GM21619 (cell line): ENCODE results near the gene MINAR2.

Experiments
- ATAC-seq: cut with Tn5 transposase; IDR thresholded peaks from one replicate; pipeline ENCODE4 v1.9.1; 2021; ENCODE audit not compliant: unreplicated experiment

The MINAR2 gene

GRCh38 chr5:129747572-129748407 lies at the start of gene MINAR2:
MINAR2 (plus strand) TSS chr5:129748094; CDS start chr5:129748191, 97 bp downstream.
- peak; percentile 43 for ATAC-seq

DNA sequence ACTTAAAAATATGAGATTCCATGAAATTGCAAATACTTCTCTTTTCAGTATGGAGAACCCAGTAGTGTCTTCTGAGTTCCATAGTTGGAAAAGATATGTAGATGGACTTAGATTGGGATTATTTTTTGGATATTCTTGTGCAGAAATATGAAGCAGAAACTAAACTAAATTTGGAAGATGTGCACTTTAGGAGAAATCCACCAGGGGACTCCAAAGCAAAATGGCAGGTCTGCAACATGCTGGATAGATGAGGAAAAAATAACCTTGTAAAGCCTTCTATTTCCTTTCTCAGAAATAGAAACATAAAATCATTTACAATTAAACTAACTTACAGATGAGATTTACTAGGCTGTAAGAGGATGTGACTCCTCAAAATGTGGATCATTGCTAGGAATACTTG lies 49.2 kb upstream of the MINAR2 start:
- no peak for ATAC-seq

DNA sequence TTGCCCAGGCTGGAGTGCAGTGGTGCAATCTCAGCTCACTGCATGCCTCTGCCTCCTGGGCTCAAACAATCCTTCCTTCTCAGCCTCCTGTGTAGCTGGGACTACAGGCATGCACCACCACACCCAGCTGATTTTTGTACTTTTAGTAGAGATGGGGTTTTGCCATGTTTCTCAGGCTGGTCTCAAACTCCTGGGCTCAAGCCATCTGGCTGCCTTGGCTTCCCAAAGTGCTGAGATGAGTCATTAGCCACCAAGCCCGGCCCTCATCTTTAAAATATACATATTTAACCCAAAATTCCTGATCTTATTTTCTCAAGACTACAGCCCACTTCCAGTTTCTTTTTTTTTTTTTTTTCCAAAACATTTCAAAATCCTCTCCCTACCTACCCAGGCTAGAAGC lies 31.7 kb upstream of the MINAR2 start:
- no peak for ATAC-seq

DNA sequence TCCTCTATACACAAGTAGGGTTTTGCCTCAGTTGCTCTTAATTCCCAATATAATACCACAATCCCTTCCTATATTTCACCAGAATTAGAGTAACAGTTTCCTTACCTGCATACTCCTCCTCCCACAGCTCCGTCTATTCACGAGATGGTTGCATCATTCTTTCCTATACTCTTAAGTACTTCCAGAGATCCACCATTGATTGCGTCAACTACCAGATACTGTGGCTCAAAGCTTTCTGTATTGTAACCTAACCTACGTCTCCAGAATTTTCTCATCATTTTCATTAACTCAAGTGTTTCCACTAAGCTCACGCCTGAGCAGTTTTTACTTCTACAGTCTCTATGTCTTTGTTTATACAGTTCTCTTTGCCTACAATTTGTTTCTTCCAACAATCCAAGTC lies 31.2 kb upstream of the MINAR2 start:
- ATAC-seq: no peak

DNA sequence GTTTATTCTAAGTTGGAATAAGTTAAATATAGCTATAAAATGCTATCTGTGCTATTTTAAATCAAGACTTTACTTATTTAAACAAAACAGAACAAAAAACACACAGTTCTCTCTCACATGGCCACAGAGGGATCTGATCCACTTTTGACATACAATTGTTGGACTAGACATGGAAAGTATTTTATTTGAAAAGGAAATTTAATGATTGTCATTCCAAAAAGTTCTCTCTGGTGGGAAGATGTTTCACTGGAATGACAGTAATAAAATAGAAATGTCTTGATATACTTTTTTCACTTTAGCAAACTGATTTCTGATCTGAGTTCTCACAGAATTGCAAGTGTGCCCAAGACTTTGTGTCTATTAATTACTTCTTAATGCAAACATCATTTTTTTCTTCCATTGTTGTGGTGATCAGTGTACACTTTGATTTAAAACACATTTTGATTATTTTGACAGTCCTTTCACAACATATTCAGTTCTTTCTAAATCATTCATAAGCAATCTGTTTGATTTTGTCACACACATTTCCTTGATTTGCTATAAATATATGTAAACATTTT lies 30.1 kb upstream of the MINAR2 start:
- ATAC-seq: no peak

- ATAC-seq: no peak
Measured at GRCh38 chr5:129718471-129719090, 29.3 kb upstream of the MINAR2 start.

GRCh38 chr5:129724222-129724621 lies 23.7 kb upstream of the MINAR2 start:
- ATAC-seq: no peak

GRCh38 chr5:129724647-129725046 lies 23.2 kb upstream of the MINAR2 start:
- no peak for ATAC-seq

DNA sequence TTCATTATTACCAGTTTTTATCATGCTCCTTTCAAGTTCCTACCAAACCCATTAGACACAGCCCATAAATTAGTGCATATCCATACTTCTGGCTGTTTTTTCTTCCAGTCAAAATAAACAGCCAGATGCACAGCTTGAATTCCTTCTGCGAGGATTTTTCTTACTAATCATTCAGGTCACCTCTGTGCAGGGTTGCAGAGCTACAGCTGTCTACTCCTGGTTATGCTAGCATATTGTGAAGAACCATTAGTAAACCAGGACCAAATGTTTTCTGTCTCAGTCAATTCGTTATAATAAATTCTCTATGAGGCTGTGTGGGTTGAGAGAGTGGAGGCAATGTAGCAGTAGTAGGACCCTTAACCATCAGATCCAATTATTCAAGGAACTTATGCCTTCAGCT lies 8.1 kb upstream of the MINAR2 start:
- no peak for ATAC-seq

GRCh38 chr5:129743541-129744187 lies 4.2 kb upstream of the MINAR2 start:
- ATAC-seq: no peak

DNA sequence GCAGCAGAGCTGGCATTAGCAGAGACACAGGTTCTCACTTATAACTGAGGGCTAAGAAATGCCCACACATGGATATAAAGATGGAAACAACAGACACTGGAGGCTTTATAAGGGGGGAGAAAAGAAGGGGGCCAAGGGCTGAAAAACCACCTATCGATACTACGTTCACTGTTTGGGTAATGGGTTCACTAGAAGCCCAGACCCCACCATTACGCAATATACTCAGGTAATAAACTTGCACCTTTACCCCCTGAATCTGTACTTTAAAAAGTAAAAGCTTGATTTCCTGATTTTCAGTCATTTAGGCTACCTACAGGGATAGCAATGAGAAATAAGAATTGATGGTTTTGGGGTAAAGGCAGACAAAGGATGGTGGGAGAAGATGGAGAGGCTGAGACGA lies 1.9 kb upstream of the MINAR2 start:
- no peak for ATAC-seq

- ATAC-seq: no peak
Measured at GRCh38 chr5:129746876-129747275, 1.0 kb upstream of the MINAR2 start.

DNA sequence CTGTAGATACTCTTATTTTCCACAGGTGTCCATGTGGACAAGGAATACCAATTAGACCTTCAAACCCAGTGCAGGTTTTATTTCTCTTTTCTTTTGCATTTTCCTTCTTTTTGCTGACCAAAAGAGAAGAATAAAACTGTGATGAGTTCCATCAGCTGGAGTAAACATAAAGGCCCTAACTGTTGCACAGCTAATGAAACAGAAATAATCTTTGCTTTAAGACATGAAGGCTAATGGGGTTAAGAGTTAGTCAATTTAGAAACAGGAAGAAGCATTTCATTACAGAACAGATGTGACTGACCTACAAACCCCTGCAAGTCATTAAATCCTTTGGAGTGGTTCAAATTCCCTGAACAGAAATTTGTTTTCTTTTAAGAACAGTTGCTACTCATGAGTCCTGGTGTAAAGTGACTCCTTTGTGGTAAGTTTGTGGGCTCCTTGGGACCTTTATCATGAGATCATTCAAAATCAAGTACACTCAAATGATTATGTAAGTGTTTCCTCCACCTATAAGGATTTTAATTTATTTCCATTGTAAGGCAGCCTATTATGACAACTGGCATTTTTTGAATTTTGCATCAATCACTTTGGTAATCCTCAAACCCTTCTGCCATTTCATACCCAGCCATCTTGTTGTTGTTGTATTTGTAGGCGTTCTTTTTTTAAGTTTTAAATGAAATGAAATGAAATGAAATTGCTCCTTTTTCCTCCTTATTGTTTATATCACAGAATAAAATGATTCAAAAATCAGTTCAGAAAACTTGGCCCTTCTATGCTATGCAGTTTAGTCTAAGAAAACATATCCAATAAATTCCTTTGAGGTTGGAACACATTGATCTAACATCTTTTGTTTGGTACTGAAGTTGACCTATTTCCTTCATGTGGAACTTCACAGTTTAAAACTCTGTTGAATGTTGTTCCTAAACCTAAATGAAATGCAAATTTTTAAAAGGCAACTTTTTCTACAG lies 1.3 kb downstream of the MINAR2 start:
- ATAC-seq: no peak

DNA sequence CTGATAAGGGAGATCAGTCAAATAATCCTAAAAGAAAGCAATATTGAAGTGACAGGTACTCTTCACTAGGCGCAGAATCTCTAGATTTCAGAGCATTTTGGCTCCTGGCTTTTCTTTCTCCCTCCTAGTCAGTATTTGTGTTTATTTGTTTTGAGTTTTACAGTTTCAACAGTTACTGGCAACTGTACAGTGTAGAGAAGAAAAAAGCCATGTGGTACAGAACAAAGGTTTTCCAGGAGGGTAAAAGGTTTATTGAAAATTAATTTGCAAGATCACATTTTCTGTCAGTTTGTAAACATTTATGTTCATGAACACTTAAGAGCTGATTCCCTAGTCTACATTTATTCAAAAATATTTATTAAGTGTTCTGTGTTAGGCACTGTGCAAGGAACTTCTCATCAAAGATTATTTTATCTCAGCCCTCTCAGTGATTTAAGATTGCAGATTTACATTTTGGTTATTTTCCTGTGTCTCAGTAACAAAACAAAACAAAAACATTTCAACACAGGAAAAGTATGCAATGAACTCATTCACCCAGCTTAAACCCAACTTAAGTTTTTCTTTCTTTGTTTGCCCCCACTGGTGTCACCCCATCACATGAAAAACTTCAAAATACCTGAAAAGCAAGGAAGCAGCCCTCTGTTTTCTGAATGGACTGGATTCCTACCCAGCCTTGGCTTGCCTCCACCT lies 12.9 kb downstream of the MINAR2 start:
- no peak for ATAC-seq

GRCh38 chr5:129763651-129764050 lies 15.8 kb downstream of the MINAR2 start:
- ATAC-seq: no peak

DNA sequence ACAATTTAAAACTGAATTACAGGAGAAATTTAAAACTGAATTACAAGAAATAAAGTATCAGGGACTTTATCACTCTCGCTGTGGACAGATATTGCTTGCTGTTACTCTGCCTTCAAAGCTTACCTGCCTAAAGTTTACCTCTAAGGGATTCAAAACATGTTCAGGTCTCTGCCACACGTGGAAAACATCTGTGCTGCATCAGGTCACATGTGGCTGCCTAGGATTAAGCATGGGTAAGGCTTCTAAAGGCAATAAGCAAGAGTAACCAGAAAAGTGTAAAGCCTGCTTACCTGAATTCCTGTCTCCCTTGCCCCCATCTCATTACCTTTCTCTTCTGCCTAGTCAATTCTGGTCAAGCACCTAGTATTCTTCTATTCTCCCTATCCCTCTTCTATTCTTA lies 18.9 kb downstream of the MINAR2 start:
- ATAC-seq: no peak

DNA sequence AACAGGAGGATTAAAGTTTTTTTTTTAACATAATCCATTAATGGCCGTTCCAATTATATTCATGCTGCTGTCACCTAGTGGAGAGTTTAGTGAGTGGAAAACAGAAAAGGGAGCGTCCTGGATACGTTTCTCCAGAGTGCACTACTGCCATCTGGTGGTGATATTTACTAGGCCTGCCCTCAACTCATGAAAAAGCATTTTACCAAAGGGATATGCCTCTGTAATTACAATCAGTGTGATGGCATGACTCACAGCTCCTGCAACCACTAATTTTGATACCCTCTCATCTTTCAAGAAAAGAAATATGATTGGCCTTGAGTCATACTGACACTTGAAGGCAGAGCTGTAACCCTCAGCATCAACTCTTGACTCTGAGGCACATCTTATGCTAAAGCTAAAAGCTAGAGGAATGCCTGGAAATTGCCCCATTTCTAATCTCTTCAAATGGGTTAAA lies 20.1 kb downstream of the MINAR2 start:
- ATAC-seq: peak; percentile 89

DNA sequence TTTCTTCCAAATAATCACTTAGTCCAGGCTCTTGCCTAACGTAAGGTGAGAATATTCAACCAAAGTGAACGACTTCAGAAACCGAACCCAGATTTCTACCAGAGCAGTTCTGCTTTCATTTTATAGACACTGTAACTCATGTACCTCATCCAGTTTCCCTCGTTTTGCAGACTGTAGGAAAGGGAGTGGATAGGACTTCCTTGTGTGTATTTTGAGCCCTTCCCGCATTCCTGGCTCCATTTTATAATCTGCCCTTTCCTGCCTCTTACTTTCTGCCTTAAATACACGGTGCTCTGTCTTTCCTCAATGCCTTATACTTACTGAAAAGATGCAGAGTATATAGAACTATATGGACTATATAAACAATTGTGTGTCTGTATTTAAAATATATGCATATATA lies 20.8 kb downstream of the MINAR2 start:
- ATAC-seq: no peak

DNA sequence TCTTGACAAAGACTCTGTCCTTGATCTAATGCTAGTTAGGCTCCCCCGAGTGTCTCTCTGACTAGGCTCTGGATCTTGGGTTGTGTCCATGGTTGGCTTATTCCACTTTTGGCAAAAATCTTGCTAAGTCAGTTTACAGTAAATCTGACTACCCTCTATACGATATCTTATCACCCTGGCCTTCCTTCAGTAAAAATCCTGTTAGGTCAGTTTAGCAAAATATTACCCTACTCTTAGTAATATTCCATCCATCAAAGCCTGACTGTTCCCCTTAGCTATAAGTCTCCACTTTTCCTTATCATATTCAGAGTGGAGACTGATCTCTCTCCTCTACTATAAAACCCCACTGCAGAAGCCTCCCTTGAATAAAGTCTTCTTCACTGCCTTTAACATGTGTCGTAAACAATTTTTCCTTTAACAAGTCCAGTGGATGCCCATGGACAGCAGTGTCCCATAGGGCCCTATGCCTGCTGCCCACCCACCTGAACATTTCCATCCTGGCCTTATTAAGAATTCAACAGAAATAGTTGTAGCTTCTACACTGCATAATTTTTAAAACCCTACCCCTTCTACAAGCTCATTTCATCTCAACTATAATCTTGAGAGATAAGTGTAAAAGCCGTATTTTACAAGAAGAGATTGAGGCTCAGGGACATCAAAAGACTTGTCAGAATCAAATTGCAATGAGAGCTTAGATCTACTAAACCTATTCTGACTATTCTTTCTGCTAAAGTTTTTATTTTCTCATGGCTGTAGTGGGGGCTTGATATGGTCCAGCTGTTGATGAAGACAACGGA lies 22.3 kb downstream of the MINAR2 start:
- no peak for ATAC-seq
